Transverse colon (tissue), 4 donors: ENCODE measurements around the gene PNCK. TPM values are rescaled to one million over a fixed set of nuclear protein-coding genes. Genes with fewer than 3 reads are reported as not detected.

Source experiments
- DNase-seq: peaks from one replicate; pipeline ENCODE4 v3.0.0-alpha.2; 2019
- H3K27ac ChIP-seq, 4 donors: fragments of 200-600 bp; sonication (generic); 2 replicates each; pipeline ENCODE4 v1.5.1; 2016 to 2018; ENCODE audit warnings: inconsistent platforms in 4 of 4
- H3K27me3 ChIP-seq: fragments of 200-600 bp; sonication (generic); 2 replicates; pipeline ENCODE4 v1.5.1; 2017; ENCODE audit warnings: inconsistent platforms
- H3K36me3 ChIP-seq, 4 donors: fragments of 200-600 bp; sonication (generic); 2 replicates each; pipeline ENCODE4 v1.5.1; 2017 to 2019; ENCODE audit warnings: inconsistent platforms in 4 of 4
- H3K4me1 ChIP-seq, 4 donors: fragments of 200-600 bp; sonication (generic); 2 replicates each; pipeline ENCODE4 v1.5.1; 2017 to 2020; ENCODE audit warnings: inconsistent platforms in 4 of 4
- H3K4me3 ChIP-seq, 4 donors: fragments of 200-600 bp; sonication (generic); 1 replicate in 1 of 4; 2 replicates in 3 of 4; pipeline versions ENCODE4 v1.5.1 to v1.6.1; 2017 to 2019; ENCODE audit warnings: inconsistent platforms in 4 of 4
- H3K9me3 ChIP-seq, 2 donors: fragments of 200-600 bp; sonication (generic); 2 replicates each; pipeline ENCODE4 v1.5.1; 2017 to 2019; ENCODE audit warnings: inconsistent platforms in 2 of 2
- EP300 ChIP-seq: sonication (generic); formaldehyde crosslinking; IDR thresholded peaks from one replicate; pipeline ENCODE4 v1.6.1; 2017; ENCODE audit warnings: antibody characterized with exemption, low read depth
- POLR2A ChIP-seq: fragments of 450-650 bp; IDR thresholded peaks from one replicate; pipeline ENCODE4 v1.6.1; 2016; ENCODE audit warnings: antibody characterized with exemption, mild to moderate bottlenecking, moderate library complexity
- POLR2AphosphoS5 ChIP-seq, 3 donors: sonication (generic); formaldehyde crosslinking; IDR thresholded peaks; one replicate each; pipeline ENCODE4 v1.6.1; 2016; ENCODE audit warnings: antibody characterized with exemption in 3 of 3
- WGBS, 2 donors: methylation state at CpG; one replicate each; pipeline ENCODE4 v1.1.5; 2018; ENCODE audit warnings: low coverage in 1 of 2; 5-methylcytosine and 5-hydroxymethylcytosine counted together
- in situ Hi-C, 4 donors: fragments of 200-750 bp; cut with MboI; loops; one replicate each; pipeline versions ENCODE4 v1.15.0 to v1.15.1; 2017; ENCODE audit warnings: low sequenced_read_pairs in 3 of 4, low pct_ligation_motif_present in 1 of 4, low pct_unique_long_range_greater_than_20kb in 1 of 4
- intact Hi-C: fragments of 100-400 bp; cut with DNase I; formaldehyde crosslinking; loops from one replicate; pipeline ENCODE4 v1.15.1; 2023; ENCODE audit warnings: low total_unique reads
- total RNA-seq, 4 donors: library from RNA; depleted of rRNA; stranded (reverse); fragments of >200 nt; gene quantifications; one replicate each; pipeline ENCODE4 v1.1.0, GENCODE V29; 2016
- TF ChIP-seq, protein P1 (sequence below), 5 experiments: fragments of 200-600 bp in 3 of 5; fragments of 450-650 bp in 2 of 5; sonication (generic) in 3 of 5; IDR thresholded peaks; 1 replicate in 2 of 5; 2 replicates in 3 of 5; pipeline ENCODE4 v1.5.1; 2016 to 2017; ENCODE audit warnings: antibody characterized with exemption in 5 of 5, inconsistent platforms in 3 of 5, mild to moderate bottlenecking in 2 of 5, moderate library complexity in 1 of 5

Gene PNCK
- total RNA-seq, 4 donors from 2014 or later = 6.5 to 74.4 (median 7.9) TPM; not detected in 1

DNA sequence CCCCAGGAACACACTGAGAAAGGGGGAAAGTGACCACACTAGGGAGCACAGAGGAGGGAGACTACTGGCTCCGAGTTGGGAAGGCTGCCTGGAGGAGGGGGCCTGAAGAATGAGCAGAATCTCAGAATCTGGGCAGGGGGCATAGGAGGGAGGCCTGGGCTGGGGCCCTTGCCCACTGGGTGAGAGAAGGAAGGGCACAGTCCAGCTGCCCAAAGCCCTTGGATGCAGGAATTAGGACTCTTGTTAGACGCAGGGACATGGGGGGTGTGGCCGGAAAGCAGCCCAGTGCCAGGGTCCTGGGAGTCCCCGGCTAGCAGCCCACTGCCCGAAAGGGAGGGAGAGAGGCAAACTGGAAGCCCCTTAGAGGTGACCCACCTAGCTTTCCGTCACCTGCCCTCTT lies 28.5 kb downstream of the PNCK start:
- H3K36me3 ChIP-seq = no peaks in the 10 kb centered on the region
- TF ChIP-seq EP300 = no peak
- TF ChIP-seq, protein P1, sequence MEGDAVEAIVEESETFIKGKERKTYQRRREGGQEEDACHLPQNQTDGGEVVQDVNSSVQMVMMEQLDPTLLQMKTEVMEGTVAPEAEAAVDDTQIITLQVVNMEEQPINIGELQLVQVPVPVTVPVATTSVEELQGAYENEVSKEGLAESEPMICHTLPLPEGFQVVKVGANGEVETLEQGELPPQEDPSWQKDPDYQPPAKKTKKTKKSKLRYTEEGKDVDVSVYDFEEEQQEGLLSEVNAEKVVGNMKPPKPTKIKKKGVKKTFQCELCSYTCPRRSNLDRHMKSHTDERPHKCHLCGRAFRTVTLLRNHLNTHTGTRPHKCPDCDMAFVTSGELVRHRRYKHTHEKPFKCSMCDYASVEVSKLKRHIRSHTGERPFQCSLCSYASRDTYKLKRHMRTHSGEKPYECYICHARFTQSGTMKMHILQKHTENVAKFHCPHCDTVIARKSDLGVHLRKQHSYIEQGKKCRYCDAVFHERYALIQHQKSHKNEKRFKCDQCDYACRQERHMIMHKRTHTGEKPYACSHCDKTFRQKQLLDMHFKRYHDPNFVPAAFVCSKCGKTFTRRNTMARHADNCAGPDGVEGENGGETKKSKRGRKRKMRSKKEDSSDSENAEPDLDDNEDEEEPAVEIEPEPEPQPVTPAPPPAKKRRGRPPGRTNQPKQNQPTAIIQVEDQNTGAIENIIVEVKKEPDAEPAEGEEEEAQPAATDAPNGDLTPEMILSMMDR (IDR thresholded peaks at IDR 0.05) = no peak
- H3K27me3 ChIP-seq = peaks cover 86% of the 10 kb centered on the region
- H3K4me1 ChIP-seq = peaks cover 0 to 29% (median 11%) of the 10 kb centered on the region in 4 donors
- intact Hi-C loops (no loop called here), in situ Hi-C loops (no loop called here)
- H3K9me3 ChIP-seq = no peaks in the 10 kb centered on the region
- DNase-seq = no peak
- no peak overlapping the region for H3K27ac ChIP-seq
- 75% methylated on average over 6 of the region's 6 CpGs; no CpG with 5 or more reads in 1 of the 2 donors for WGBS, 2 donors
- H3K4me3 ChIP-seq = no peak overlapping the region

GRCh38 chrX:153644356-153645125 lies 29.1 kb downstream of the PNCK start:
- Histone ChIP-seq H3K4me1 (peaks cover 0 to 29% (median 11%) of the 10 kb centered on the region in 4 donors), H3K36me3 (no peaks in the 10 kb centered on the region), H3K27ac (no peak overlapping the region), H3K4me3 (no peak overlapping the region), H3K27me3 (peaks cover 86% of the 10 kb centered on the region), H3K9me3 (no peaks in the 10 kb centered on the region)
- WGBS, 2 donors = 48% methylated on average over 41 of the region's 46 CpGs; no CpG with 5 or more reads in 1 of the 2 donors
- intact Hi-C loops = no loop called here
- TF ChIP-seq POLR2A (no peak), EP300 (no peak), POLR2AphosphoS5 (IDR thresholded peaks at IDR 0.05) (no peak)
- TF ChIP-seq, protein P1 (IDR thresholded peaks at IDR 0.05) = no peak
- in situ Hi-C loops = no loop called here
- DNase-seq = no peak

DNA sequence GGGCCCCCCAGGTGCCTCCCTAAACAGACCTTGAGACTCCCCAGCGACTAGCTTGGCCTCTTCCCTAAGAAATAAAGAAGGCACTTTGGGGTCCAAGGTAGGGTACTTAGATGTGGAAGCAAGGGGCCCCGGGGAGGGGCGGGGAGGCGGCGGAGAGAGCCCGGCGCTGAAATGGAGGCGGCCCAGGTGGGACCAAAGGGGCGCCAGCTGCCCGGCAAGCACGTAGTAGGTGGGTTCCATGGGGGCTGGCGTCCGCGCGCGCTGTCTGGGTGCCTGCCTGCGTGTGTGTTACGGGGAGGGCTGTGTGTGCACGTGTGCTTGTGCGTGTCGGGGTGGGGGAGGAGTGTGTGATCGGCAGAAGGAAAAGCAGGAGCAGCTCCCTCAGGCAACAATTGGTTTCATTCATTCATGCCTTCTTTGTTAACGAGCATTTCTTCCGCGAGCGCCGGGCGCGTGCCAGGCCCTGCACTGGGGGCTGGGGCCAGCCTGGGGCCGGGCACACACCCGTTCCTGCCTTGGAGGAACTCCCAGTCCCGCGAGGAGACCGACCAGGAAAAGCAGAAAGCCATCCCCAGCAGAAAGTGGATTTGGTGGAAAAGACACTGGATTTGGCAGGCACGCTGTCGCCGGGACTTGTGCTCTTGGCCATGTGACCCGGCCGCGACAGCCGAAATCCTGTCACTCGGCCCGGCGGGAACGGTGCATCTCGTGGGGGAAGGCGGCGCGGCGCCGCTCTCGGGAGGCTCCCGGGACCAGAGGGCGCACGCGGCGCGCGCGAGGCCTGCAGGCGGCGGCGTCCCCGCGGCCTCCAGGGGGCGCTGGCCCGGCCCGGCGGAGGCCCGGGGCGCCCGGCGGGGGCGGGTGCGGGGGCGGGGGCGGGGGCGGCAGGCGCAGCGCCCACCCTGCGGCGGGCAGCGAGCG lies 29.9 kb downstream of the PNCK start:
- intact Hi-C loops (no loop called here), in situ Hi-C loops (no loop called here)
- Histone ChIP-seq H3K9me3 (no peaks in the 10 kb centered on the region), H3K27ac (no peak overlapping the region), H3K27me3 (peaks cover 78% of the 10 kb centered on the region), H3K4me3 (peak overlapping the region in 1 of 4 donors; percentile 23), H3K36me3 (no peaks in the 10 kb centered on the region), H3K4me1 (peaks cover 0 to 29% (median 11%) of the 10 kb centered on the region in 4 donors)
- no peak for DNase-seq
- WGBS, 2 donors = 43% methylated on average over 66 of the region's 84 CpGs; no CpG with 5 or more reads in 1 of the 2 donors
- TF ChIP-seq POLR2A = no peak
- TF ChIP-seq, protein P1 (IDR thresholded peaks at IDR 0.05) = peak in 1 of 5 experiments; percentile 6
